ENCODE data around the gene PEX14.

Gene PEX14

GRCh38 chr1:10657088-10657847 is 182.5 kb downstream of the PEX14 start:
- no peak for DNase-seq (ENCODE audit: low read depth)
- no peak overlapping the region for H3K4me3 ChIP-seq (ENCODE audit: low read depth, low read length)
- TF ChIP-seq CTCF (IDR thresholded peaks at IDR 0.05; ENCODE audit: low read depth, low read length, missing control alignments): no peak

- no peak for DNase-seq (ENCODE audit: low read depth)
- H3K4me3 ChIP-seq (ENCODE audit: low read depth, low read length): no peak overlapping the region
- no peak for TF ChIP-seq CTCF (IDR thresholded peaks at IDR 0.05; ENCODE audit: low read depth, low read length, missing control alignments)
Measured at GRCh38 chr1:10658396-10659066, 183.8 kb downstream of the PEX14 start.

GRCh38 chr1:10659218-10659617 is 184.5 kb downstream of the PEX14 start:
- TF ChIP-seq CTCF (IDR thresholded peaks at IDR 0.05; ENCODE audit: low read depth, low read length, missing control alignments): no peak
- H3K4me3 ChIP-seq (ENCODE audit: low read depth, low read length): no peak overlapping the region
- no peak for DNase-seq (ENCODE audit: low read depth)

GRCh38 chr1:10659646-10660540 is 185.1 kb downstream of the PEX14 start:
- TF ChIP-seq CTCF (IDR thresholded peaks at IDR 0.05; ENCODE audit: low read depth, low read length, missing control alignments): no peak
- H3K4me3 ChIP-seq (ENCODE audit: low read depth, low read length): no peak overlapping the region
- no peak for DNase-seq (ENCODE audit: low read depth)

GRCh38 chr1:10661453-10661852 is 186.7 kb downstream of the PEX14 start:
- H3K4me3 ChIP-seq (ENCODE audit: low read depth, low read length): no peak overlapping the region
- no peak for DNase-seq (ENCODE audit: low read depth)
- TF ChIP-seq CTCF (IDR thresholded peaks at IDR 0.05; ENCODE audit: low read depth, low read length, missing control alignments): no peak

- no peak for DNase-seq (ENCODE audit: low read depth)
- H3K4me3 ChIP-seq (ENCODE audit: low read depth, low read length): no peak overlapping the region
- TF ChIP-seq CTCF (IDR thresholded peaks at IDR 0.05; ENCODE audit: low read depth, low read length, missing control alignments): no peak
Measured at GRCh38 chr1:10662090-10662688, 187.4 kb downstream of the PEX14 start.

Data from GM12864 (cell line).